Measurements from ENCODE around the gene CD72. TPM values are rescaled to one million over a fixed set of nuclear protein-coding genes. Genes with fewer than 3 reads are reported as not detected.
"Not testable (repeated sequence)": the region's sequence is repeated elsewhere in the genome, so short reads cannot be mapped to it uniquely, and the experiment has no call there.

Gene CD72
- polyA plus RNA-seq, 1 donor: 1.8 TPM

DNA sequence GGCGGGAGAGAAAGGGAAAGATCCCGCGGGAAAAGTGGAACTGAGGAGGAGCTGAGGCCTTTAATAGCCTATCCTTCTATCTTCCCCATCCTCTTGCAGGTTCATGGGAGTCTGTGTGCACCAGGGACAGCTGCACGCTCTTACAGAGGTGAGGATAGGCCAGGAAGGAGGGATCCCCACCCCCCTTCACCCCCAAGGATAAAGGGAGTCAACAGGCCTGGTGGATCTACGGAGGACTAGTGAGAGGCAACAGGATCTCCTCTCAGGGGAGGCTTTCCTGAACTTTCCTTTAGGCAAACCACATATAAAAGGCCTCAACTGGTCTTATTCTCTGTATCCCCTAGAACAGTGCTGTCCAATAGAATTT, 12.1 kb downstream of the CD72 start:
- H3K27ac ChIP-seq (ENCODE audit: low read length): peak overlapping the region; percentile 52
- peaks cover 20% of the 10 kb centered on the region for H3K4me1 ChIP-seq (ENCODE audit: control insufficient read depth, insufficient read depth, low read length)
- no peaks in the 10 kb centered on the region for H3K27me3 ChIP-seq (ENCODE audit: control insufficient read depth, insufficient read depth, low read length)
- no peak for DNase-seq
- WGBS (ENCODE audit: insufficient coverage, low lambda C conversion rate): no CpG with 5 or more reads among the region's 5 CpGs
- H3K9me3 ChIP-seq (ENCODE audit: control insufficient read depth, low read depth, low read length): no peaks in the 10 kb centered on the region
- peaks cover 38% of the 10 kb centered on the region for H3K36me3 ChIP-seq (ENCODE audit: control insufficient read depth, insufficient read depth, low read length)
- H3K4me3 ChIP-seq (ENCODE audit: low read length): peak overlapping the region; percentile 85

DNA sequence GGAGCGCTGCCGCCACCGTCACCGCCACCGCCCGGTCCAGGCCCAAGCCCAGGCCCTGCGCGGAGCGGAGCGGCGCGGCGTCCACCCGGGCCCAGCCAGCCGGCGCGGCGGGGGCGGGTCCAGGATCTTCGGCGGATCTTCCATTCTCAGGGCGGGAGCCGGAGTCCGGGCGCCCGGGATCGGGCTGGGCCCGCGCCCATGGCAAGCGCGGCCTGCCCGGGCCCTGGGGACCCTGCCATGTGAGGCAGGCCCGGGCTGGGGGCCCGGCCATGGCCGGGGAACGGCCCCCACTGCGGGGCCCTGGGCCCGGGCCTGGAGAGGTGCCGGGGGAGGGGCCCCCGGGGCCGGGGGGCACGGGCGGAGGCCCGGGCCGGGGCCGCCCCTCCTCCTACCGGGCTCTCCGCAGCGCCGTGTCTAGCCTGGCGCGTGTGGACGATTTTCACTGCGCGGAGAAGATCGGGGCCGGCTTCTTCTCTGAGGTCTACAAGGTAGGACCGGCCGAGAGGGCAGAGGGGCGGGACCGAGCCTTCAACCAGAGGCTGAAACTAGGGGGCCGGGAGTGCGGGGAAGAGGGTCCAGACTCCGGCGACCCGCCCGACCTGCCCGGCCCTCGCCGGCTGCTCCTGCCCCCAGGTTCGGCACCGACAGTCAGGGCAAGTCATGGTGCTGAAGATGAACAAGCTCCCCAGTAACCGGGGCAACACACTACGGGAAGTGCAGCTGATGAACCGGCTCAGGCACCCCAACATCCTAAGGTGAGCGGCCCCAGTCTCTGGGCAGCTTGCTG, 12.7 kb downstream of the CD72 start:
- Histone ChIP-seq H3K27me3 (ENCODE audit: control insufficient read depth, insufficient read depth, low read length) (no peaks in the 10 kb centered on the region), H3K9me3 (ENCODE audit: control insufficient read depth, low read depth, low read length) (no peaks in the 10 kb centered on the region), H3K27ac (ENCODE audit: low read length) (peak overlapping the region; percentile 52), H3K36me3 (ENCODE audit: control insufficient read depth, insufficient read depth, low read length) (peaks cover 38% of the 10 kb centered on the region), H3K4me1 (ENCODE audit: control insufficient read depth, insufficient read depth, low read length) (peaks cover 20% of the 10 kb centered on the region), H3K4me3 (ENCODE audit: low read length) (peak overlapping the region; percentile 85)
- WGBS (ENCODE audit: insufficient coverage, low lambda C conversion rate): no CpG with 5 or more reads among the region's 76 CpGs
- DNase-seq: peak; percentile 20 to 64

DNA sequence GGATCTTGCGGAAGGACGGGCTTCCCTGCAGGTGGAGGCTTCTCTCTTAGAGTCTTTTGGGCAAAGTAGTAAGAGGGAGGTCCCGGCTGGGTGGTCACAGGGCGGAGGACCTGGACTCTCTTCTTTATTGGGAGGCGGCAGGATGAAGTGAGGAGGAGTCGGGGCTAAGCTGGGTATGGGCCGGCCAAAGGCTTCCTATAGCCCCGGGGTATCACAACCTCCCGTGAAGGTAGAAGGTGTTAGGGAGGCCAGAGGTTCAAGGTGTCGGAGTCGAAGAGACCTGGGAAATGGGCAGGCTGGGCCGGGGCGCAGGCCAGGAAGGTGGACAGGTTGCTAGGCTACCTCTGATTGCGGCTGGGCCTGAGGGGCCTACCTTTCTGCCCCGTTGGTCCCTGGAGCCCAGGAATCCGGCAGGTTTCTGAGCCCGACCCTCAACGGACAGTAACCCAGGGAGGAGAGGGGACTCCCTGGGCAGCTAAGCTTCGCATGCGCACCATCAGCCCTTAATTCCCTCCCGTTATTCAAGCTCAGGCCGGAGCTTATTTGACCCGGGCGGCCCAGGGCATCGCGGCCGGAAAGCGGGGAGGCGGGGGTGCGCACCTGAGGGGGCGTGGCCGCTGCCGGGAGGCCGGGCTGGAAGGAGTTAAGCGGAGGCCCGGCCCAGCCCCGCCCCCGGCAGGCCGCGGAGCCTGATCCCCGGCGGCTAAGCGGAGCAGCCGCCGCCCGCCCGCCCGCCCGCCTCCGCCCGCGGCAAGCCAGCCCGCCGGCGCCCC, 13.4 kb downstream of the CD72 start, which contains the start of gene TESK1:
TSS of gene TESK1 (plus strand) at position 685 of the 773 bp plus-strand sequence. CDS start 358 bp downstream, outside the sequence.
- DNase-seq: peak; percentile 72 to 87
- no peaks in the 10 kb centered on the region for H3K27me3 ChIP-seq (ENCODE audit: control insufficient read depth, insufficient read depth, low read length)
- H3K9me3 ChIP-seq (ENCODE audit: control insufficient read depth, low read depth, low read length): no peaks in the 10 kb centered on the region
- WGBS (ENCODE audit: insufficient coverage, low lambda C conversion rate): 10% methylated on average over 2 of the region's 55 CpGs
- H3K4me3 ChIP-seq (ENCODE audit: low read length): peak within 1 kb of the TSS; percentile 85
- peak within 1 kb of the TSS; percentile 93 for H3K27ac ChIP-seq (ENCODE audit: low read length)
- peaks cover 21% of the 10 kb centered on the region for H3K4me1 ChIP-seq (ENCODE audit: control insufficient read depth, insufficient read depth, low read length)
- H3K36me3 ChIP-seq (ENCODE audit: control insufficient read depth, insufficient read depth, low read length): peaks cover 31% of the 10 kb centered on the region

DNA sequence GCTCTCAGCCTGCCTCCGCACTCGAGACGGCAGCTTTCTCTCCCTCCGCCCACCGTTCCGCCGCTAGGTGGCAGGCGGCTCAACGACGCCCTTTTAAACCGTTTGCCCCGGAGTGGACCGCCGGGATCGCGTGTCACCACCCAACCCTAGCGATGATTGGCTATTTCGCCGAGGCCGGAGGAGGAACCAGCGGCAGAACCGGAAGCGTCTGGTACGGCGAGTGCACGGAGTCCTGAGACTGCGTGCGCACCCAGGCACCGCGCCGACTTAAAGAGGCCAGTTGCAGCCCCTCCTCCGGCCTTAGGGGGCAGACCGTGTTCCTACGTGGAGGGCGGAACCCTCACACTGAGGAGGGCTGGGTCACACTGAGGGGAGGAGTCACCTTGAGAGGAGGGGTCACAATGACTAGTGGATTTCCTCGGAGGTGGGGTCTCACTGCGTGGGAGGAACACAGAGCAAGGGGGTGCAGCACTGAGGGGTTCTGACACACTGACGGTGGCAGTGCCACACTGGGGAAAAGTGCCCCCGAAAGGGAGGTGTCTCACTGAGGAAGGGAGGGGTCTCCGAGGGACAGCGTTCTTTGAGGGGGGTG, 14.1 kb downstream of the CD72 start:
- H3K4me1 ChIP-seq (ENCODE audit: control insufficient read depth, insufficient read depth, low read length): peaks cover 28% of the 10 kb centered on the region
- no peaks in the 10 kb centered on the region for H3K27me3 ChIP-seq (ENCODE audit: control insufficient read depth, insufficient read depth, low read length)
- WGBS (ENCODE audit: insufficient coverage, low lambda C conversion rate): no CpG with 5 or more reads among the region's 41 CpGs
- DNase-seq: peak; percentile 100
- H3K4me3 ChIP-seq (ENCODE audit: low read length): peak overlapping the region; percentile 77
- peaks cover 24% of the 10 kb centered on the region for H3K36me3 ChIP-seq (ENCODE audit: control insufficient read depth, insufficient read depth, low read length)
- H3K9me3 ChIP-seq (ENCODE audit: control insufficient read depth, low read depth, low read length): no peaks in the 10 kb centered on the region
- peak overlapping the region; percentile 93 for H3K27ac ChIP-seq (ENCODE audit: low read length)

DNA sequence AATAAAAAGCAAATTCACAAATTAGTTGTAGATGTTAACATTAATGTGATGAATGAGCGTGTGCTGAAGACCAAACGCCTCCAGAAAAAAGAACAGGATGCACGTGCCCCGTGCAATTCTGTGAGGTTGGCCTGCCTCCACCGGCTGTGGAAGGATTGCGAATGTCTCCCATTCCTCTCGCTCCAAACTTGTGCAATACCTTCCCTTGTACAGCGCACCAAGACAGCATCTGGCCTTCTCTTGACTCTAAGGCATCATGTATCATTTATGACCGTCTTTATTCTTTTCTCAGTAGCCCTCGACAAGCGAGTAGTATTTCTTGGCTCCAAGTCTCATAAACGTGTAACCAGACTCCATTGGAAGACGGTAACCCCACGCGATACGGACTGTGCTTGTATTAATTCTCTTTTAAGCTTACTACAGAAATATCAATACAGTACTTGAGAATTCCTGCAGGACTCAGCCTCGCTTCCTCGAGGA, 14.7 kb downstream of the CD72 start:
- Histone ChIP-seq H3K4me3 (ENCODE audit: low read length) (peak overlapping the region; percentile 37), H3K27ac (ENCODE audit: low read length) (peak overlapping the region; percentile 92), H3K27me3 (ENCODE audit: control insufficient read depth, insufficient read depth, low read length) (no peaks in the 10 kb centered on the region), H3K36me3 (ENCODE audit: control insufficient read depth, insufficient read depth, low read length) (peaks cover 19% of the 10 kb centered on the region), H3K4me1 (ENCODE audit: control insufficient read depth, insufficient read depth, low read length) (peaks cover 32% of the 10 kb centered on the region), H3K9me3 (ENCODE audit: control insufficient read depth, low read depth, low read length) (peaks cover 4% of the 10 kb centered on the region)
- no CpG with 5 or more reads among the region's 18 CpGs for WGBS (ENCODE audit: insufficient coverage, low lambda C conversion rate)
- peak in 1 of 2 donors; percentile 36 for DNase-seq

DNA sequence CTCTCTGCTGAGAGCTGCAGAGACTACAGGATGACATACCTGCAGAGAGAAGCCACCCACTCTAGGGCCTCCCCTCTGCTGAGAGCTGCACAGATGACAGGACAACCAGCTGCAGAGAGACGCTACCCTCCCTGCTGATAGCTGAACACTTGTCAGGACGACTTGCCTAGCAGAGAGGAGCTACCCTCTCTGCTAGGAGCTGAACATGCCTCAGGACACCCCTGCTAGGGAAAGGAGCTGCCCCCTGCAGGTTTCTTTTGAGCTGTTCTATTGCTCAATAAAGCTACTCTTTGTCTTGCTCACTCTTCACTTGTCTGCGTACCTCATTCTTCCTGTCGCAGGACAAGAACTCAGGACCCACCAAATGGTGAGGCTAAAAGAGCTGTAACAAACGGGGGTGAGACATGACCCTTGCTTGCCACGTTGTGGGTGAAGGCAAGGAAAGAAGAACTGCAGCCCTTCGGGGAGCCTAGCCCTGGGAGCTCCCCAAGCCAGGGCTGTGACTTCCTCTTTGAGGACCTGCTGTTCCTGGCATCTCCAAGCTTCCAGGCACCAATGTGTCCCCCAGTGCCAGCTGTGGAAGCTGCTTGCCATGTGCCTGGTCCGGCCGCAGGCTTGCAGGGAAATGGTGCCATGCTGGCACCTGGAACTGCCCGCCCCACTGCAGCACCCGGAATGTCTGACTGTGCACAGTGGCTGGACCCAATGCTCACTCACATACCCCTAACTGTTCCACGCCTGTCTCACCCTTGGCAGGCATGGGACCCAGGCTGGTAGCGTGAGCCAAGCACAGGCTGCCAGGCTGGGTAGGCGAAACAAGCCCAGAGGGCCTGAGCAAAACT, 18.2 kb downstream of the CD72 start:
- Histone ChIP-seq H3K27ac (ENCODE audit: low read length) (peak overlapping the region; percentile 81), H3K4me3 (ENCODE audit: low read length) (no peak overlapping the region), H3K27me3 (ENCODE audit: control insufficient read depth, insufficient read depth, low read length) (no peaks in the 10 kb centered on the region), H3K9me3 (ENCODE audit: control insufficient read depth, low read depth, low read length) (peaks cover 4% of the 10 kb centered on the region), H3K36me3 (ENCODE audit: control insufficient read depth, insufficient read depth, low read length) (no peaks in the 10 kb centered on the region), H3K4me1 (ENCODE audit: control insufficient read depth, insufficient read depth, low read length) (peaks cover 25% of the 10 kb centered on the region)
- WGBS (ENCODE audit: insufficient coverage, low lambda C conversion rate): no CpG with 5 or more reads among the region's 14 CpGs
- peak in 1 of 2 donors; percentile 28 for DNase-seq

DNA sequence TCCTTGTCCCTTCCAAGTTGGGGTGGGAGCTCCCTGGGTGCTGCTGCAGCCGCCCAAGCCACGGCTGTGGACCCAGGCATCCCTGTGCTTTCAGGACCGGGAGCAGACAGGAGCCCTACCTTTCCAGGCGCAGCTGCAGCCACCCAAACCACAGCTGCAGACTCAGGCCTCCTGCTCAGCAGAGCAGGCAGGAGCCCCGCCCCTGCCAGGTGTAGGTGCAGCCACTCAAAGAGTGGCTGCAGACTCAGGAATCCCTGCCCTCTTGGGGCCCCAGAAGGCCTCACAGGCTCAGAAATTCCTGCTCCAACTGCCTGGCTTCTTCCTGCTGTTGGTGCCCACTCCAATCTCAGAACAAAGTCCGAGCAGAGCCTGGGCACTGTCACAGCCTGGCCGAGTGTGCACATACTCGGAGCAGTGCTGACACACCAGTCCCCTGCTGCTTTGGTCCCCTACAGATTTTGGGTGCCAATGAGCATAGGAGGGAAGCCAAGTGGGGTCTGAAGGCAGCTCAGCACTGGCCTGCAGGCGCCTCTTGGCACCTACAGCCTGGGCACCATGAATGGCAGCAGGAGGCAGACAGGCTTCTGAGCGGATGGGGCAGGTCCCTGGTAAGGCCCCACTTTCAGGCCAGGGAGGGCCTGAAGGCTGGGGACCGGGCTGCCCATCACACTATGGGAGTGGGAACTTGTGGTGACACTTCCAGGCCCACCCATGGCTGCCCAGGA, 19.2 kb downstream of the CD72 start:
- peak overlapping the region; percentile 81 for H3K27ac ChIP-seq (ENCODE audit: low read length)
- WGBS (ENCODE audit: insufficient coverage, low lambda C conversion rate): no CpG with 5 or more reads among the region's 11 CpGs
- H3K4me3 ChIP-seq (ENCODE audit: low read length): no peak overlapping the region
- no peaks in the 10 kb centered on the region for H3K36me3 ChIP-seq (ENCODE audit: control insufficient read depth, insufficient read depth, low read length)
- H3K9me3 ChIP-seq (ENCODE audit: control insufficient read depth, low read depth, low read length): peaks cover 9% of the 10 kb centered on the region
- peak; percentile 71 to 92 for DNase-seq
- H3K27me3 ChIP-seq (ENCODE audit: control insufficient read depth, insufficient read depth, low read length): no peaks in the 10 kb centered on the region
- peaks cover 25% of the 10 kb centered on the region for H3K4me1 ChIP-seq (ENCODE audit: control insufficient read depth, insufficient read depth, low read length)

DNA sequence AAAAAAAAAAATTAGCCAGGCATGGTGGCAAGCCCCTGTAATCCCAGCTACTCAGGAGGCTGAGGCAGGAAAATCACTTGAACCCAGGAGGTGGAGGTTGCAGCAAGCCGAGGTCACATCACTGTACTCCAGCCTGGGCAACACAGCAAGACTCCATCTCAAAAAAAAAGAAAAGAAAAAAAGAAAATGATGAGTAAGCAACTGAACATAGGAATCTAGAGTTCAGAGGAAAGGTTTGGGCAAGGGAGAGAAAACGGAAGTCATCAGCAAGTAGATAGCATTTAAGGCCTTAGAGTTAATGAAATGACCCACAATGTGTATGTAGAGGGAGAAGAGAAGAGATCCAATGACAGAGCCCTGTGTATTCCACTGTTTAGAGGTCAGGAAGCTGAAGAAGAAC, 21.3 kb downstream of the CD72 start:
- not testable (repeated sequence) for DNase-seq; H3K27ac ChIP-seq (ENCODE audit: low read length); H3K36me3 ChIP-seq (ENCODE audit: control insufficient read depth, insufficient read depth, low read length); H3K4me3 ChIP-seq (ENCODE audit: low read length); H3K27me3 ChIP-seq (ENCODE audit: control insufficient read depth, insufficient read depth, low read length)
- WGBS (ENCODE audit: insufficient coverage, low lambda C conversion rate): no CpG with 5 or more reads among the region's 2 CpGs
- Histone ChIP-seq H3K4me1 (ENCODE audit: control insufficient read depth, insufficient read depth, low read length) (peaks cover 17% of the 10 kb centered on the region), H3K9me3 (ENCODE audit: control insufficient read depth, low read depth, low read length) (peaks cover 23% of the 10 kb centered on the region)

DNA sequence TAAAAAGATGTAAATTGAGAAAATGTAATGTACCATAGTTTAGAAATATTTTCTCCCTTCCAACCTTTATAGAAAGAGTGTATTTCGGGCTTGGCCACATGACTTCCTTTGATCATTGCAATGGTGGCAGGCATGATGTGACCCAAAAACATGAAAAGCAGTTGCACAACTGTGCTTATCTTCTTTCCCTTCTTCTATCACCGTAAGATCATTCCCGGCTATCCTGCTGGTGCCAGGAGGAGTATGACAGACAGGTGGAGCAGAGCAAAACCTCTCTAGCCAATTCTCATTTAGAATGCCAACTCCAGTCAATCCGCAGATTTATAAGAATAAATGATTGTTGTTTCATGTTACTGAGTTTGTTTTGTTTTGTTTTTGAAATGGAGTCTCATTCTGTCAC, 23.7 kb downstream of the CD72 start:
- H3K27me3 ChIP-seq (ENCODE audit: control insufficient read depth, insufficient read depth, low read length): no peaks in the 10 kb centered on the region
- no peak overlapping the region for H3K4me3 ChIP-seq (ENCODE audit: low read length)
- peaks cover 13% of the 10 kb centered on the region for H3K4me1 ChIP-seq (ENCODE audit: control insufficient read depth, insufficient read depth, low read length)
- peaks cover 23% of the 10 kb centered on the region for H3K9me3 ChIP-seq (ENCODE audit: control insufficient read depth, low read depth, low read length)
- no peaks in the 10 kb centered on the region for H3K36me3 ChIP-seq (ENCODE audit: control insufficient read depth, insufficient read depth, low read length)
- DNase-seq: no peak
- no CpG with 5 or more reads among the region's 4 CpGs for WGBS (ENCODE audit: insufficient coverage, low lambda C conversion rate)
- no peak overlapping the region for H3K27ac ChIP-seq (ENCODE audit: low read length)
